Endothelial cell of umbilical vein (primary cell): ENCODE measurements around the gene CREM. TPM values are rescaled to one million over a fixed set of nuclear protein-coding genes. Genes with fewer than 3 reads are reported as not detected.

ENCODE experiments used
- BruUV-seq: library from RNA; stranded (reverse); fragments of 400-500 nt; replicated peaks from 2 replicates; lab custom pipeline; 2021; lab: Mats Ljungman, UMichigan
- CTCF ChIA-PET: fragments of 300-600, 350-600 bp; sonication (Branson Sonifier 250); formaldehyde crosslinking; loops from one replicate; lab custom pipeline; 2021; ENCODE audit warnings: antibody characterized with exemption, inconsistent platforms; lab: Charles Lee
- POLR2A ChIA-PET: fragments of 300-600, 350-600 bp; sonication (Branson Sonifier 250); formaldehyde crosslinking; loops from one replicate; lab custom pipeline; 2021; ENCODE audit warnings: antibody characterized with exemption, inconsistent platforms; lab: Charles Lee
- DNase-seq: peaks from one replicate; pipeline ENCODE4 v3.0.0-alpha.2; 2011; ENCODE audit warnings: low read depth, low spot score
- FAIRE-seq: peaks from 2 replicates; lab custom pipeline; 2011; peaks lifted over from hg19 to GRCh38; lab: Jason Lieb, UNC
- H2AFZ ChIP-seq: 2 replicates; pipeline ENCODE4 v1.6.0; 2012; ENCODE audit warnings: low read depth, low read length, control low read depth, inconsistent platforms
- H3K27ac ChIP-seq: 2 replicates; pipeline ENCODE4 v1.5.1; 2011; ENCODE audit warnings: low read depth, mild to moderate bottlenecking, control low read depth, low read length, moderate library complexity; ENCODE audit not compliant: insufficient read depth
- H3K27me3 ChIP-seq, 2 experiments: 2 replicates each; pipeline versions ENCODE4 v1.6.0 to v1.6.1; 2011; ENCODE audit warnings: low read length in 2 of 2, mixed read lengths in 1 of 2; ENCODE audit not compliant: control insufficient read depth in 2 of 2, insufficient read depth in 2 of 2
- H3K36me3 ChIP-seq, 2 experiments: 2 replicates in 1 of 2; 3 replicates in 1 of 2; pipeline ENCODE4 v1.5.1; 2011; ENCODE audit warnings: low read length in 2 of 2, mild to moderate bottlenecking in 1 of 2, moderate library complexity in 1 of 2; ENCODE audit not compliant: control insufficient read depth in 2 of 2, insufficient read depth in 2 of 2; ENCODE audit errors: extremely low read depth in 1 of 2
- H3K4me1 ChIP-seq: 3 replicates; pipeline ENCODE4 v1.5.1; 2011; ENCODE audit warnings: mild to moderate bottlenecking, low read length; ENCODE audit not compliant: control insufficient read depth, insufficient read depth; ENCODE audit errors: extremely low read depth
- H3K4me2 ChIP-seq: 2 replicates; pipeline ENCODE4 v1.6.1; 2011; ENCODE audit warnings: low read length, control low read depth, mixed read lengths; ENCODE audit not compliant: insufficient read depth
- H3K4me3 ChIP-seq, 3 experiments: fragments of 200-600 bp in 1 of 3; sonication (generic), shearing (Covaris generic) in 1 of 3; replicated peaks in 1 of 3; 2 replicates each; pipeline ENCODE4 v1.5.1; 2011 to 2016; ENCODE audit warnings: control low read depth in 3 of 3, low read length in 3 of 3, mild to moderate bottlenecking in 2 of 3, inconsistent platforms in 1 of 3, low read depth in 1 of 3, moderate library complexity in 1 of 3; ENCODE audit not compliant: insufficient read depth in 1 of 3
- H3K79me2 ChIP-seq: 2 replicates; pipeline ENCODE4 v1.6.0; 2012; ENCODE audit warnings: low read length, inconsistent platforms; ENCODE audit not compliant: control insufficient read depth, insufficient read depth
- H3K9ac ChIP-seq: replicated peaks from 2 replicates; pipeline ENCODE3; 2011; ENCODE audit warnings: low read length, control low read depth; ENCODE audit not compliant: insufficient read depth; ENCODE audit errors: extremely low read depth
- H3K9me1 ChIP-seq: replicated peaks from 3 replicates; pipeline ENCODE4 v1.6.0; 2011; ENCODE audit warnings: mild to moderate bottlenecking, low read length; ENCODE audit not compliant: control insufficient read depth, insufficient read depth; ENCODE audit errors: extremely low read depth
- H3K9me3 ChIP-seq: replicated peaks from 2 replicates; pipeline ENCODE4 v1.5.1; 2012; ENCODE audit warnings: low read length, inconsistent platforms; ENCODE audit not compliant: control insufficient read depth, insufficient read depth
- H4K20me1 ChIP-seq: replicated peaks from 2 replicates; pipeline ENCODE3; 2011; ENCODE audit warnings: mild to moderate bottlenecking, low read length; ENCODE audit not compliant: control insufficient read depth, insufficient read depth; ENCODE audit errors: extremely low read depth
- CTCF ChIP-seq, 2 donors: IDR thresholded peaks; 1 replicate in 1 of 2; 2 replicates in 1 of 2; pipeline ENCODE4 v1.5.1; 2011; ENCODE audit warnings: low read length in 2 of 2, mild to moderate bottlenecking in 2 of 2, moderate library complexity in 2 of 2, control low read depth in 1 of 2, inconsistent platforms in 1 of 2, low read depth in 1 of 2; ENCODE audit not compliant: insufficient read depth in 1 of 2; ENCODE audit errors: extremely low read depth in 1 of 2
- EZH2 ChIP-seq: IDR thresholded peaks from 2 replicates; pipeline ENCODE4 v1.6.1; 2012; ENCODE audit warnings: borderline replicate concordance, low read depth, mild to moderate bottlenecking, moderate library complexity, low read length, inconsistent platforms; ENCODE audit not compliant: severe bottlenecking
- FOS ChIP-seq: IDR thresholded peaks from 2 replicates; pipeline ENCODE4 v1.6.1; 2011; ENCODE audit warnings: mild to moderate bottlenecking, low read length, moderate library complexity, borderline replicate concordance; ENCODE audit not compliant: insufficient read depth
- GATA2 ChIP-seq: IDR thresholded peaks from 2 replicates; pipeline ENCODE4 v1.7.0; 2011; ENCODE audit warnings: low read depth, mild to moderate bottlenecking, moderate library complexity, mixed read lengths, low read length; ENCODE audit not compliant: insufficient read length, insufficient read depth
- JUN ChIP-seq: IDR thresholded peaks from 2 replicates; pipeline ENCODE4 v1.6.1; 2011; ENCODE audit warnings: borderline replicate concordance, low read depth; ENCODE audit not compliant: insufficient read length, insufficient read depth
- MAX ChIP-seq: IDR thresholded peaks from 2 replicates; pipeline ENCODE4 v1.6.1; 2011; ENCODE audit not compliant: insufficient read depth, insufficient read length
- MYC ChIP-seq: IDR thresholded peaks from one replicate; pipeline ENCODE4 v1.6.1; 2011; ENCODE audit warnings: mild to moderate bottlenecking, low read depth, low read length
- POLR2A ChIP-seq: IDR thresholded peaks from 2 replicates; pipeline ENCODE4 v1.6.1; 2012; ENCODE audit warnings: low read depth, mild to moderate bottlenecking, control low read depth, low read length
- POLR2AphosphoS5 ChIP-seq: IDR thresholded peaks from 2 replicates; pipeline ENCODE4 v1.6.1; 2012; ENCODE audit warnings: low read depth, mild to moderate bottlenecking, control low read depth, low read length, moderate library complexity; ENCODE audit not compliant: insufficient read depth
- dilution Hi-C: fragments of 300-500 bp; cut with MboI; formaldehyde crosslinking; loops from one replicate; pipeline ENCODE4 v1.15.0; 2019; ENCODE audit warnings: low sequenced_read_pairs; ENCODE audit not compliant: extremely low pct_ligation_motif_present
- intact Hi-C: fragments of 100-400 bp; cut with micrococcal nuclease; formaldehyde crosslinking; loops from one replicate; pipeline ENCODE4 v1.10.0; 2022
- polyA plus RNA-seq, 4 experiments: library from polyadenylated mRNA; depleted of rRNA in 3 of 4; stranded (reverse) in 3 of 4; unstranded in 1 of 4; fragments of >200 nt; gene quantifications; 2 replicates each; pipeline versions ENCODE4 v1.2.1 to v1.2.3, GENCODE V29; 2011 to 2012; ENCODE audit warnings: missing spikeins in 1 of 4
- total RNA-seq: library from RNA; stranded (reverse); gene quantifications from 2 replicates; pipeline ENCODE4 v1.2.3, GENCODE V29; 2021

The CREM gene
- total and polyA plus RNA-seq, 2 donors (not counting 3 experiments of a cell fraction or from before 2014, with no cell fraction given): 35.5 to 39.8 TPM

GRCh38 chr10:35172146-35172545, 45.5 kb downstream of the CREM start:
- DNase-seq: no peak
- Histone ChIP-seq H4K20me1 (no peaks in the 10 kb centered on the region), H3K27ac (peak overlapping the region; percentile 65), H3K9me3 (no peaks in the 10 kb centered on the region), H3K4me1 (peaks cover 17% of the 10 kb centered on the region), H3K79me2 (no peaks in the 10 kb centered on the region), H3K9me1 (no peaks in the 10 kb centered on the region), H2AFZ (peak overlapping the region; percentile 44), H3K36me3 (no peaks in the 10 kb centered on the region), H3K4me3 (no peak overlapping the region), H3K4me2 (peak overlapping the region; percentile 40), H3K27me3 (no peaks in the 10 kb centered on the region), H3K9ac (peak overlapping the region; percentile 51)
- dilution Hi-C loops (no loop called here), intact Hi-C loops (loop anchor here (1.0 kb wide), 2 partner anchors 23 to 45 kb away; no protein-coding TSS in a partner anchor)
- TSS peak; percentile 70 for BruUV-seq
- TF ChIP-seq MAX (no peak), POLR2AphosphoS5 (no peak), POLR2A (no peak), JUN (no peak), MYC (no peak), EZH2 (no peak)
- POLR2A ChIA-PET: interaction anchor here (2.1 kb wide), 1 partner anchor 24 kb away, joined by 11 read pairs; no protein-coding TSS in a partner anchor
- CTCF ChIA-PET: interaction anchor here (0.8 to 3.7 kb wide), 13 partner anchors 8 to 391 kb away, joined by 3 to 57 read pairs (median 6); partner anchors contain the start of gene CREM
- no peak for FAIRE-seq

- no TSS peak for BruUV-seq
- H3K79me2 ChIP-seq: no peaks in the 10 kb centered on the region
- TF ChIP-seq EZH2 (no peak), MAX (peak; percentile 94), POLR2AphosphoS5 (peak; percentile 57), GATA2 (no peak), MYC (peak; percentile 55), FOS (peak; percentile 66), POLR2A (no peak), CTCF (IDR thresholded peaks at IDR 0.05; ENCODE audit: extremely low read depth in 1 of 2, insufficient read depth in 1 of 2, low read depth in 1 of 2, low read length in 2 of 2) (no peak), JUN (peak; percentile 85)
- no peaks in the 10 kb centered on the region for H3K27me3 ChIP-seq
- peak overlapping the region; percentile 65 for H3K27ac ChIP-seq
- H3K4me1 ChIP-seq: peaks cover 17% of the 10 kb centered on the region
- dilution Hi-C loops (no loop called here), intact Hi-C loops (loop anchor here (1.0 kb wide), 2 partner anchors 23 to 45 kb away; no protein-coding TSS in a partner anchor)
- DNase-seq: peak; percentile 98
- H3K4me2 ChIP-seq: peak overlapping the region; percentile 40
- FAIRE-seq: peak; percentile 94
- no peaks in the 10 kb centered on the region for H3K36me3 ChIP-seq
- H2AFZ ChIP-seq: no peak overlapping the region
- ChIA-PET CTCF (interaction anchor here (0.8 to 3.7 kb wide), 14 partner anchors 8 to 391 kb away, joined by 3 to 57 read pairs (median 6); partner anchors contain the start of gene CREM), POLR2A (interaction anchor here (2.1 kb wide), 1 partner anchor 23 kb away, joined by 11 read pairs; no protein-coding TSS in a partner anchor)
- no peaks in the 10 kb centered on the region for H3K9me3 ChIP-seq
- H3K9ac ChIP-seq: peak overlapping the region; percentile 51
- H4K20me1 ChIP-seq: no peaks in the 10 kb centered on the region
- H3K9me1 ChIP-seq: no peaks in the 10 kb centered on the region
- H3K4me3 ChIP-seq: peak overlapping the region in 1 of 3 experiments; percentile 18
Measured at GRCh38 chr10:35172574-35172973, 45.9 kb downstream of the CREM start.
